Ovary (tissue), 3 donors: Measurements from ENCODE around the gene LDHAL6B.

ENCODE experiments used
- POLR2A ChIP-seq: fragments of 450-650 bp; IDR thresholded peaks from one replicate; pipeline ENCODE4 v1.6.1; 2017; ENCODE audit warnings: antibody characterized with exemption, mild to moderate bottlenecking, moderate library complexity
- TF ChIP-seq, protein P1 (sequence below), 3 donors: fragments of 450-650 bp in 2 of 3; fragments of 200-600 bp in 1 of 3; IDR thresholded peaks; one replicate each; pipeline versions ENCODE4 v1.5.1 to v1.8.0; 2016 to 2022; ENCODE audit warnings: antibody characterized with exemption in 3 of 3, mild to moderate bottlenecking in 1 of 3
- donor health status: DM: no; HTN: no; CAD: no.

DNA sequence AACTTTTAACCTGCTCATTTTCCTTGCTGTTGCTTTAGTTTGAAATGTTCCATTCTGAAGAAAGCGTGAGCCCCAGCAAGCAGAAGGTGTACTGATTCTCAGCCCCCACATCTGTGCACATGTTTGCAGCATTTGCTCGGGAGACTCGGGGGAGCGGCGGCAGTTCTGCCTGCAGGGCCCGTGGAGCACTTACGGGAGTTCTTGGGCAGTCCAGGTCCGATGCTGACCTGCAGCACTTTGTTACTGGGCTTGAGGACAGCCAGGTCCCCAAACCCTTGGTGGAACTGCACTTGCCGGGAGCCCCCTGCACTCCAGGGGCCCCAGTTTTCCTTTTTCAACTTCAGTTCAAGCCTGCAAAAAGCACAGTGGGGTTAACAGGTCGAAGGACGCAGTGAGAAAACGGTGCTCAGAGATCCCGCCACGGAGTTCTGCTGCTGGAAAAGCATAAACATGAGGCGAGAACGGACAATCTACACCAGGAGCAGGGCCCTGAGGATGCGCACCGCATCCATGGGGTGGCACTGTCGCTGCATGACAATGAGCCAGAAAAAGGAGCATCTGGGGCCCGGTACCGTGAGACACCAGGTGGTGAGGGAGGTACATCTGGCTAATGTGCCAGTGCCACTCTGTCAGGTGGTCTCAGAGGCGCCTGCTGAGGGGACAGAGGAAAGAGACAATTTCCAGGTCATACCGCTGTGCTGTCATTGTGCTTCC, 45.6 kb upstream of the LDHAL6B start:
- TF ChIP-seq, protein P1, sequence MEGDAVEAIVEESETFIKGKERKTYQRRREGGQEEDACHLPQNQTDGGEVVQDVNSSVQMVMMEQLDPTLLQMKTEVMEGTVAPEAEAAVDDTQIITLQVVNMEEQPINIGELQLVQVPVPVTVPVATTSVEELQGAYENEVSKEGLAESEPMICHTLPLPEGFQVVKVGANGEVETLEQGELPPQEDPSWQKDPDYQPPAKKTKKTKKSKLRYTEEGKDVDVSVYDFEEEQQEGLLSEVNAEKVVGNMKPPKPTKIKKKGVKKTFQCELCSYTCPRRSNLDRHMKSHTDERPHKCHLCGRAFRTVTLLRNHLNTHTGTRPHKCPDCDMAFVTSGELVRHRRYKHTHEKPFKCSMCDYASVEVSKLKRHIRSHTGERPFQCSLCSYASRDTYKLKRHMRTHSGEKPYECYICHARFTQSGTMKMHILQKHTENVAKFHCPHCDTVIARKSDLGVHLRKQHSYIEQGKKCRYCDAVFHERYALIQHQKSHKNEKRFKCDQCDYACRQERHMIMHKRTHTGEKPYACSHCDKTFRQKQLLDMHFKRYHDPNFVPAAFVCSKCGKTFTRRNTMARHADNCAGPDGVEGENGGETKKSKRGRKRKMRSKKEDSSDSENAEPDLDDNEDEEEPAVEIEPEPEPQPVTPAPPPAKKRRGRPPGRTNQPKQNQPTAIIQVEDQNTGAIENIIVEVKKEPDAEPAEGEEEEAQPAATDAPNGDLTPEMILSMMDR (IDR thresholded peaks at IDR 0.05): no peak
- no peak for TF ChIP-seq POLR2A
